Sigmoid colon (tissue), 7 donors: Measurements from ENCODE around the gene IGDCC3. TPM values are rescaled to one million over a fixed set of nuclear protein-coding genes. Genes with fewer than 3 reads are reported as not detected.

Experiments used
- polyA plus RNA-seq, 3 donors: library from polyadenylated mRNA; stranded (reverse); fragments of 200-250 nt; gene quantifications; one replicate each; pipeline ENCODE4 v1.2.3, GENCODE V29; 2013
- small RNA-seq, 3 donors: library from RNA; depleted of rRNA; stranded (forward); fragments of <200 nt; gene quantifications; one replicate each; pipeline ENCODE3, GENCODE V24; 2016
- total RNA-seq, 4 donors: library from RNA; depleted of rRNA; stranded (reverse); fragments of >200 nt; gene quantifications; one replicate each; pipeline ENCODE4 v1.1.0, GENCODE V29; 2016
- donor health status: healthy with polysubstance abuse.
- donor health status: Bipolar disorder and iron deficiency.
- donor health status: healthy.

The IGDCC3 gene
- total and polyA plus RNA-seq, 7 donors: under 0.01 to 0.55 (median 0.12) TPM; not detected in 2

Small RNA genes lying within 50 kb of the gene (small RNA-seq; reads per million reads assigned to genes)
- gene RNU5A-1 (7,386 to 393,715 (median 8,734) reads per million in 3 donors), gene RNU5B-1 (1,766 to 57,434 (median 2,053) reads per million in 3 donors), gene SNORA24B (0 to 1.2 (median 0) reads per million in 3 donors)

Other genes with a start within 250 kb of the IGDCC3 start
- gene PDCD7, start 244.2 kb downstream of the IGDCC3 start, total RNA-seq: 10 to 100 TPM; 20.4 to 30.1 (median 25.4) TPM
- 10 to 100 TPM in 1 of 3 donors, 1 to 10 TPM in 2; 7.8 to 11.9 (median 7.9) TPM for gene PDCD7, start 244.2 kb downstream of the IGDCC3 start, polyA plus RNA-seq
- gene CLPX, start 192.7 kb downstream of the IGDCC3 start, total RNA-seq: 10 to 100 TPM; 39.9 to 71.4 (median 47.1) TPM
- gene CLPX, start 192.7 kb downstream of the IGDCC3 start, polyA plus RNA-seq: 10 to 100 TPM; 16.4 to 22.2 (median 21.3) TPM
- 100 to 1,000 TPM in 2 of 4 donors, 10 to 100 TPM in 2; 26.7 to 205 (median 70.4) TPM for gene CILP, start 166.5 kb downstream of the IGDCC3 start, total RNA-seq
- 1 to 10 TPM in 2 of 3 donors, under 1 TPM in 1; 0.92 to 5.4 (median 1.2) TPM for gene CILP, start 166.5 kb downstream of the IGDCC3 start, polyA plus RNA-seq
- 10 to 100 TPM in 2 of 4 donors, 1 to 10 TPM in 2; 4.4 to 12.5 (median 10.4) TPM for gene PARP16, start 91.1 kb downstream of the IGDCC3 start, total RNA-seq
- gene PARP16, start 91.1 kb downstream of the IGDCC3 start, polyA plus RNA-seq: 10 to 100 TPM in 1 of 3 donors, 1 to 10 TPM in 2; 5.5 to 10.2 (median 8.4) TPM
- gene RNU5A-1, start 82.0 kb downstream of the IGDCC3 start, total RNA-seq: not detected
- not detected for gene RNU5A-1, start 82.0 kb downstream of the IGDCC3 start, polyA plus RNA-seq
- not detected for gene RNU5B-1, start 73.3 kb downstream of the IGDCC3 start, total RNA-seq
- gene RNU5B-1, start 73.3 kb downstream of the IGDCC3 start, polyA plus RNA-seq: not detected
- 1 to 10 TPM in 2 of 4 donors, under 1 TPM in 2; 0.27 to 2.8 (median 0.96) TPM for gene IGDCC4, start 44.9 kb upstream of the IGDCC3 start, total RNA-seq
- 1 to 10 TPM in 1 of 3 donors, under 1 TPM in 2; 0.23 to 1.5 (median 0.60) TPM for gene IGDCC4, start 44.9 kb upstream of the IGDCC3 start, polyA plus RNA-seq
- 10 to 100 TPM; 29.5 to 40.3 (median 36.1) TPM for gene DPP8, start 139.7 kb upstream of the IGDCC3 start, total RNA-seq
- gene DPP8, start 139.7 kb upstream of the IGDCC3 start, polyA plus RNA-seq: 10 to 100 TPM in 2 of 3 donors, 1 to 10 TPM in 1; 8.4 to 16.0 (median 14.4) TPM
- 10 to 100 TPM; 26.3 to 37.2 (median 31.6) TPM for gene HACD3, start 152.5 kb upstream of the IGDCC3 start, total RNA-seq
- 10 to 100 TPM in 1 of 3 donors, 1 to 10 TPM in 2; 3.0 to 30.9 (median 7.4) TPM for gene HACD3, start 152.5 kb upstream of the IGDCC3 start, polyA plus RNA-seq
- gene INTS14, start 233.1 kb upstream of the IGDCC3 start, total RNA-seq: 10 to 100 TPM; 19.5 to 26.0 (median 24.7) TPM
- 10 to 100 TPM; 16.2 to 29.9 (median 24.0) TPM for gene INTS14, start 233.1 kb upstream of the IGDCC3 start, polyA plus RNA-seq
- gene SLC24A1, start 243.9 kb upstream of the IGDCC3 start, total RNA-seq: 1 to 10 TPM; 3.3 to 4.2 (median 3.9) TPM
- 1 to 10 TPM; 4.8 to 6.0 (median 5.4) TPM for gene SLC24A1, start 243.9 kb upstream of the IGDCC3 start, polyA plus RNA-seq